HK-2 (cell line): ENCODE results near the gene FAM90A1.
"Not testable (repeated sequence)": the region's sequence is repeated elsewhere in the genome, so short reads cannot be mapped to it uniquely, and the experiment has no call there.

ENCODE experiments used
- DNase-seq: peaks from one replicate; pipeline ENCODE4 v3.0.0-alpha.2; 2018; ENCODE audit not compliant: unreplicated experiment

FAM90A1 gene

DNA sequence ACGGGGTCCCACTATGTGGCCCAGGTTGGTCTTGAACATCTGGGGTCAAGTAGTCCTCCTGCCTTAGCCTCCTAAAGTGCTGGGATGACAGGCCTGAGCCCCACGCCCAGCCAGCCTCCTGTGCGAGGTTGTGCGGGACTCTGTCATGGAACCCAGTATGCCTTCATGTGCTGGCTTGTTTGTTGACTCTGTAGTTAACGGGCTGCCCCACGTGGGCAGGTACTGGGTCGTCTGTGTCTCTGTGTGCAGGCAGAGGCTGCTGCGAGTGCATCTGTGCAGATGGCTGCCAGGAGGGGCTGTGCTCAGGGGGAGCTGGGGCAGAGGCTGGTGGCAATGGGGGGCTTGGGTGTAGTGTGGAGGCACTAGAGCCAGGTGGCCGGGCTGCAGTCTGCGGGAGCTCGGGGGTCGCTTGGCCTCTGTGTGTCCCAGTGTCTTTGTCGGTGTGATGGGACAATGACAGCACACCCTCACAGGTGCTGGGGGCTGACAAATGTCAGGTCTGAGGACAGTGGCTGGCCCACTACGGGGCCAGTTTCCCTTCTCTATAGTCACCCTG lies 6.0 kb upstream of the FAM90A1 start:
- DNase-seq, result not testable (repeated sequence)

DNA sequence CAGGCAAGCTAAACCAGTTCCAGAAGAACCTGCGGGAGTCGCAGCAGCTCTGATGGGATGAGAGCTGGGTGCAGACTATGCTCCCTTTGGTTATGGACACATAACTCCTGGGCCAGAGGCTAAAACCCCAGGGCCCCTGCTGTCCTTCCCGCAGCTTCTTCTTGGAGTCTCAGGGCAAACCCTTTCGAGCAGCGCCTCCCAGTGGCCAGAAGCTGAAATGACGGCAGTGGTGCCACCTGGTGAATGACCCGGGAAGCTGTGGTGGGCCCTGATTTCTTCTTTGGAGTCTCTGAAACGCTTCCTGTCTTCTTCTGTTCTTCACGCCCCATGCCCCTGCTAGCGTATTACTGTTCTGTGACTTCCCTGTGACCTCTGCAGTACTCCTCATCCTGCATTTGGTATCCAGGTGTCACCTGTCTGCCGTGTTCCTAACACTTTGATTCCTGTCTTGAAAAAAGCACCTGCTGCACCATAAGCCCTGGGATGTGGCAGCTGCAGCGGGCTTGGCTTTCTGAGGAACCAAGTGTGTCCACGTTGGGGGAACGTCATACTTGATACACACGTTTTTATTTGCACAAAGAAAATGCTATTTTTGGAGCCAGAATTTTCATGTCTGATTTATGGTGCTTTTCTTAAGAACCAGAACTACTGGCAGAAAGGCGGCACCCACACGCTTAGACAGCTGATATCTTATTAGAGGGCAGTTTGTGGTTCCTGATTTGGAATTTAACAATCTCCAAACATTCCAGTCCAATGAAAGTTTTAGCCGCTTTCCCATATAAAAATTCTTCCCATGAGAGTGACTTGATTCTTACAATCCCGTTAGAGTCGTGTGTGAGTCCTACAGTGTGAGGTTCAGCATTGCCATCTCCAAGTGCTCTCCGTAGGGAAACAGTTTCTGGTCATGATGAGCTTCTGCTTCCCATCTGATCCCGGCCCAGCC lies 4.5 kb upstream of the FAM90A1 start:
- peak; percentile 44 for DNase-seq

DNA sequence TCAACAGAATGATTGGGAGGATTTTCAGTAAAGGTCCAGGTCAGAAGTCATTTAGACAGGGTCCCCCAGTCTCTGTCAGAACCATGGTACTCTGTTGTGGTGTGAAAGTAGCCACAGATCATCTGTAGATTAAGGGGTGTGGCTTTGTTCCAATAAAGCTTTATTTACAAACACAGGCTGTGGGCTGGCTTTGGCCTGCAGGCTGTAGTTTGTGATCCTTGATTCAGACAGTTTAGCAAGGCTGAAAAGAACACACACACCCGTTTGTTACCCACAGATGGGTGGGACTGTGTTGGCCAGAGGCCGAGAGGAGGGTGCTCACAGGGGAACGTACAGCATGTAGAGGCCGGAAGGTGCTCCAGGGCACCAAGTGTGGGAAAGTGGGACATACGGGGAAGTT lies 3.6 kb upstream of the FAM90A1 start:
- DNase-seq, result not testable (repeated sequence)

DNA sequence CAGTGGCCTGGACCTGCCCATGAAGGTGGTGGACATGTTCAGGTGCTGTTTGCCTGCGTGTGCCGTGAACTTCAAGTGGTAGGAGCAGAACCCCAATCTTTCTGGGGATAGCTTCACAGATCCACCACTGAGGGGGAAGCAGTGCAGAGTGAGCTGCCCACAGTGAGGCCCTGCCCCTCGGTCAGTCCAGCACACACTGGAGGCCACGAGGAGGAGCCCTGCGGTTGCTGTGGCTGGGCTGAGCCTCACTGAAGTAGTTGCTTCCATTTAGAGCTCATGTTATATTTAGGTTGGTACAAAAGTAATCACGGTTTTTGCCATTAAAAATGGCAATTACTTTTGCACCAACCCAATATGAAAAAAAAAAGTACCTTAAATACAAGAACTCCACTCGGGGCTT lies 2.1 kb upstream of the FAM90A1 start:
- DNase-seq, result not testable (repeated sequence)

DNA sequence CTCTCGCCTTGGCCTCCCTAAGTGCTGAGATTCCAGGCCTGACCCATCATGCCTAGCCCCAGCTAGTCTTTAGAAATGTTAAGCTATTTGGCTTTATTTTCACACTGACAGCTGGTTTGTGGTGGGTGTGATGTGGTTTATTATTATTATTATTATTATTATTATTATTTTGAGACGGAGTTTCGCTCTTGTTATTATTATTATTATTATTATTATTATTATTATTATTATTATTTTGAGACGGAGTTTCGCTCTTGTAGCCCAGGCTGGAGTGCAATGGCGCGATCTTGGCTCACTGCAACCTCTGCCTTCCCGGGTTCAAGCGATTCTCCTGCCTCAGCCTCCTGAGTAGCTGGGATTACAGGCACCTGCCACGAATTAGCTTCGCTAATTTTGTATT lies 1.2 kb upstream of the FAM90A1 start:
- DNase-seq, result not testable (repeated sequence)

DNA sequence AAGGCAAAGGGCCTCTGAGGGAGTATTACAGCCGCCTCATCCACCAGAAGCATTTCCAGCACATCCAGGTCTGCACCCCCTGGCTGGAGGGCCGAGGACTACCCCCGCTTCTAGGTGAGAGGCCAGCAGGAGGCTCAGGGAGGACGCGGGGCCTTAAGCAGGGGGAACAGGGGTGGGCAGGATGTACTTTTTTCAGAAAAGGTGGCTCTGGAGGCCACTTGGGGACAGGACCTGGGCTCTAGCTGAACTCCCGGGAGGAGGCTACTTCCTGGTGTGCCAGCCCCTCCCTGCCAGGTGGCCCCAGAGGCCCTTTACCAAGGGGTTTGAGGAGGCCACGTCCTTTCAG lies 287 bp upstream of the FAM90A1 start:
- not testable (repeated sequence) for DNase-seq

DNA sequence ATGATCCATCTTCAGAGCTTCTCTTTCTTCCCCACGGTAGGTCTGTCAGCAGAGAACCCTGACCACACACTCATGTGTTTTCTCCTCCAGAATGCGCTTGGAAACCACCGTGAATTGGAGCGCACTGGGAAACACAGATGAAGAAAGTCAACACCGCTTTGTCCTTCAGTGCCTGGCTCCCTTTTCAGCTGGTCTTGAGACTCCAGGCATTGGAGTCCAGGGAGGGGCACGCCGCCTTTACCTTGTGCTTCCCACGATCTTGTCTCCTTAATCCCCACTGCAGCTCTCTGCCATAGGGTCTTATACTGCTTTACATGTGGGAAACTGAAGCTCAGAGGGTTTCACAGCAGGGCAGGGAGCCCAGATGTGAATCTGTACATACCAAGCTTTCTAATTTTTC lies 1.1 kb downstream of the FAM90A1 start:
- DNase-seq, result no peak

DNA sequence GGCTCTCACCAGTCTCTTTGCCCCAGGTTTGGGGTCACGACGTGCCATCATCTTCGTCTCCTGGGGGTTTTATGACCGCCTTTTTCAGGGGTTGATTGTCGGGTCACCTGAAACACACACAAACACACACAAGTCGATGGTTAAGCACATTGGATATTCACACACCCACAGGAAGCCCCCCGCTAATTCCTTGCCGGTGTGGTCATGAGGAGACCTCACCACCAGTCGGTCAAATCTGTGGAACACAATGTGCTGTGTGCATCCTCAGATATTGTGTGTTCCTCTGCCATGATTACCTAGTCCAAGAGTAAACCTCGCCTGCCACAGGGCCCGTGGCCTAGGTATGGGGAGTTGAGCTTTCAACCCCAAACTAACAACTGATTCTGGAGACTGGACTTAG lies 2.6 kb downstream of the FAM90A1 start:
- not testable (repeated sequence) for DNase-seq

DNA sequence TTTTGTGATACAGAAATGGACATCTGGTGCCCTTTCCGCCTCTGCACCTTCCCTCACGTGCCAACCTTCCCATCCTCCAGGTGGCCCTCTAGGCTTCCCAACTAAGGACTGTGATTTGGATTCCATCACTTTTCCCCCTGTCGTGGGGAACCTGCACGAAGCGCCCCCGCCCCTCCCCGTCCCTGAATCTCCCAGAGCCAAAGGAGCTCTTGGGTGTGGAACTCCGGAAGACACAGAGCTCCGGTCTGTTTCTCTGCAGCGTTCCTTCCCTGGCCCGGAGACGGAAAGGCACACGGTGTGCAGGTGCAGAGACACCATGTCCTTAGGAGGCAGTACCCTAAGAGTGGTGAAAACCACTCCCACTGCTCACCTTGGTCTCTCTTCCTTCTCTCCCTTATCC lies 3.8 kb downstream of the FAM90A1 start:
- not testable (repeated sequence) for DNase-seq

DNA sequence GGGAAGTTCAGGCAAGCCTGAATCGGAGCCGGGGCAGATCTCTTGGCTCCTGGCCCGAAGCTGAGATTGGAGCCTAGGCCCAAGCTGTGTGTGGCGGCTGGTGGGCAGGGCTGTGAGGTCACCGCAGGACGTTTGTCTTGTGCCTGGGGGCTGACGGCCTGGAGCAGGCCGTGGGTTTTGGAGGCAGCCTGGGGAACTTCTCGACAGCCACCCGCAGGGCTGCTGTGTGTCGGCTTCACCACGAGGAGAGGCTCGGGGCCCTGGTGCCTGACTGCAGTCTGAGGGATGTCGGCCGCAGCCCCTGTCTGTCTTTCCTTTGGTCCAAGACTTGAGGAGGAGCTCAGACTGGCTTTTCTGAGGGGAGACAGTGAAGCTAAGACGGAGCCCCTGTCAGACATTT lies 5.1 kb downstream of the FAM90A1 start:
- not testable (repeated sequence) for DNase-seq

DNA sequence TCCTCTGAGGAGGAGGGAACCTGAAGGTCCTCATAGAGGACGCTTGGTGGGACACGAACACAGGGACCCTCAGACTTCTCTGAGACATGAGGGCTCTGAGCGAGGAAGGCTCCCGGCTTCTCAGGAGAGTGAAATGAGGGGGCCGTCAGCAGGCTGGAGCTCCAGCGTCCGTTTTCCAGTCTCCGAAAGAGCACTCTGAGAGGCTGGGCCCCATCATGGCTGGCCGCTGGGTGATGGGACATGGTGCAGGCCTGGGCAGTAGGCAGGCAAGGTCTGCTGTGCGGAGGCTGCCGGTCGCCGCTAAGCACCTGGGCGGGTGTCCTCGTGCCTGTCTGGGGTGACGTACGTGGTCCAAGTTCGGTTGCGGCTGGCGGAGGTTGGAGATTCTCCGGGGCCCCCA lies 5.6 kb downstream of the FAM90A1 start:
- not testable (repeated sequence) for DNase-seq

DNA sequence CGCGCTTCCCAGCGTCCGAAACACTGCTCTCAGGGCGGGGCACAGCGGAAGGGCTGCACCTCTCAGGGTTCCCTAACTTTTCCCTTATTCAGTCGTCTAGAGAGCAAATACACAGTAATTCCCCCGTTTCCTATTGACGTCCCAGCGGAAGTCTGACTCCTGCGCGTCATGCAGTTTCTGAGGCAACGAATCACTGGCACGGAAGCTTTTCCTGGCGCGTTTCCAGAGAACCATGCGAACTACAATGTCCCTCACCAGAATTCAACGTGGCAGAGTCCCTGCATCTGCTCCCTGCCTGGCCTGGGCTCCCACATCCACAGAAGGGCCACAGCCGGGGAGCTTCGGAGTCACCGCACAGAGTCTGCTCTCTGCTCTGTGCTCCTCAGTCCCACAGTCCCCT lies 6.0 kb downstream of the FAM90A1 start:
- DNase-seq, result not testable (repeated sequence)

DNA sequence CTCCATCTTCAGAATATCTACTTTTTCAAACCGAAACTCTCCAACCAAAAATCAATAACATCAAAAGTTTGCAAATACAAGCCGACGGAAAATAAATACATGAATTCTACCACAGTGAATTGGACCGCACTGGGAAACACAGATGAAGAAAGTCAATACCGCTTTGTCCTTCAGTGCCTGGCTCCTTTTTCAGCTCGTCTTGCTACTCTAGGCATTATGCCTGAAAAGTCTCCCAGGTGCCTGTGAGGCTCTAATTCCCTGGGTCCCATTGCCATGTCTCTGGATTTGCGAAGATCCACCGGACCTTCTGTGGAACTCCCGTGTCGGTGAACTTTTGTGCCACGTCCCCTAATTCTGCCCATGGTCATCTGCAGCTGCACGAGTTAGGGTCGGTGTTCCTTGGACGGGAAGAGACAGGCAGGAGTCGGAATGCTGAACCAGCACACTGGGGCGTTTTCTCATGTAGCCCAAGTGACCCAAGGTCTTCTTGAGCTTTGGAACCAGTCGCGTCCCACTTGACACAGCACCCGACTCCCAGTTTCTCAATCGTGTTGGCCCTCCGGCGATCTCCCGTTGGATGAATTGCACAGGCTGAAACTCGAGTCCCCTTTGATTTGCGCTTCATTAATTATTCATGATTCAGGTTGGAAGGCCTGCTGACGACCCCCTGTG lies 8.6 kb downstream of the FAM90A1 start:
- not testable (repeated sequence) for DNase-seq

DNA sequence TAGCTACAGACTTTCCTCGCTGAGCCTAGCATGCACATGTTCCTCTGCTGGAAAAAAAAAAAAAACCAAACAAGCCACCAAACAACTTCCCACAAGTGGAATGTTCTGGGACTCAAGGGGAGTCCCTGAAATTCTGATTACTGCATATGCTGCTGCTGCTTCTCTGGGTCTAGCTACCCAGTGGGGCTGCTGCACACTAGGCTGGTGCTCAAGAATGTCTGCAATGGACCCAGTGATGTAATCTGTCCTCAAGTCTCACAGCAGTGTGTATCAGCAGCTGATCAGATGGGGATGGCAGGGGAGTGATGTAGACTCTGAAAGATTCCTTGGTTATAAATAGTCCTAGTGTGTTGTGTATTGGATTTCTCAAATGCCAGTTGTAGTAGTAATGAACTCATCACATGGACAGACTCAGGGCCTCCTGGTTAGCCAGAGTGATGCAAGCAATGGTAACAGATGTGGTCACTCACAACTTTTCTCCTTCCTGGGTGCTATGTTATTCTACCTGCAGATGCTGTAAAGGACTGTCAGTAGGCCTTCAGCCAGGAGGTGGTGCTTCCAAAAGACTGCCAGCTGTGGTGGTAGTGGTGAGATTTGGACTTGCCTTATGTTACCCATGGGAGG lies 29.6 kb downstream of the FAM90A1 start:
- DNase-seq, result not testable (repeated sequence)

DNA sequence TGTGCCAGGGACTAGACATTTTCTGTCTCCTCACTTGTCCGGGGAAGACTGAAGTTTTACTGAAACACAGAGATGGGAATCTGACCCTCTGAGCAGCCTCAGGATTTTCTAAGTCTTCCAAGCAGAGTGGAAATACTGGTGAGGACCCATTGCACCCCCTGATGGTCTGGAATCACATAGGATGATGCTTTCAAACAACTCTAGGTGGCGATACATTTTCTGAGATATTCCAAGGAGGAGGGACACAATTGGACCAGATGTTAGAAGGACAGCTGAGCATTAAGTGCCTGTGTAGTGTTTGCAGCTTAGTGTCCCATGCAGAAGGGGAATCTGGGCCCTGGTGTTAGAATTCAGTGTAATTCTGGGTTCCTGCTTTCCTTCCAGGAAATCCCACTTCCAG lies 39.3 kb downstream of the FAM90A1 start:
- DNase-seq, result not testable (repeated sequence)

DNA sequence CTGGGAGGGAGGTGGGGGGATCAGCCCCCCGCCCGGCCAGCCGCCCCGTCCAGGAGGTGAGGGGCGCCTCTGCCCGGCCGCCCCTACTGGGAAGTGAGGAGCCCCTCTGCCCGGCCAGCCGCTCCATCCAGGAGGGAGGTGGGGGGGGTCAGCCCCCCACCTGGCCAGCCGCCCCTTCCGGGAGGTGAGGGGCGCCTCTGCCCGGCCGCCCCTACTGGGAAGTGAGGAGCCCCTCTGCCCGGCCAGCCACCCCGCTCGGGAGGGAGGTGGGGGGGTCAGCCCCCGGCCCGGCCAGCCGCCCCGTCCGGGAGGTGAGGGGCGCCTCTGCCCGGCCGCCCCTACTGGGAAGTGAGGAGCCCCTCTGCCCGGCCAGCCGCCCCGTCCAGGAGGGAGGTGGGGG lies 43.2 kb downstream of the FAM90A1 start:
- DNase-seq, result not testable (repeated sequence)

DNA sequence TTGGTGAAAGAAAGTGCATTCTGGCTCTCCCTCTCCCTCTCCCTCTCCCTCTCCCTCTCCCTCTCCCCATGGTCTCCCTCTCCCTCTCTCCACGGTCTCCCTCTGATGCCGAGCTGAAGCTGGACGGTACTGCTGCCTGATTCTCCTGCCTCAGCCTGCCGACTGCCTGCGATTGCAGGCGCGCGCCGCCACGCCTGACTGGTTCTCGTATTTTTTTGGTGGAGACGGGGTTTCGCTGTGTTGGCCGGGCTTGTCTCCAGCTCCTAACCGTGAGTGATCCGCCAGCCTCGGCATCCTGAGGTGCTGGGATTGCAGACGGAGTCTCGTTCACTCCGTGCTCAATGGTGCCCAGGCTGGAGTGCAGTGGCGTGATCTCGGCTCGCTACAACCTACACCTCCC lies 44.1 kb downstream of the FAM90A1 start:
- not testable (repeated sequence) for DNase-seq

DNA sequence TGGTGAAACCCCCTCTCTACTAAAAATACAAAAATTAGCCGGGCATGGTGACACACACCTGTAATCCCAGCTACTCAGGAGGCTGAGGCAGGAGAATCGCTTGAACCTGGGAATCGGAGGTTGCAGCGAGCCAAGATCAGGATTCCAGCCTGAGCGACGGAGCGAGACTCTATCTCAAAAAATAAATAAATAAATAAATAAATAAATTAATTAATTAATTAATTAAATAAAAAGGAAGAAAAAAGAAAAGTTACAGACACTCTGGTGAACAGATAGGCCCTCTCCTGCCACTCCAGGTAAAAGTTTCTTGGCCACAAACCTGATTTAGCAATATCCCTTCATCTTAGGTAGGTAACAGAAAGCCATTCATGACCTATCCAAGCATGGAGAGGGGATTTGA lies 44.5 kb downstream of the FAM90A1 start:
- DNase-seq, result not testable (repeated sequence)

DNA sequence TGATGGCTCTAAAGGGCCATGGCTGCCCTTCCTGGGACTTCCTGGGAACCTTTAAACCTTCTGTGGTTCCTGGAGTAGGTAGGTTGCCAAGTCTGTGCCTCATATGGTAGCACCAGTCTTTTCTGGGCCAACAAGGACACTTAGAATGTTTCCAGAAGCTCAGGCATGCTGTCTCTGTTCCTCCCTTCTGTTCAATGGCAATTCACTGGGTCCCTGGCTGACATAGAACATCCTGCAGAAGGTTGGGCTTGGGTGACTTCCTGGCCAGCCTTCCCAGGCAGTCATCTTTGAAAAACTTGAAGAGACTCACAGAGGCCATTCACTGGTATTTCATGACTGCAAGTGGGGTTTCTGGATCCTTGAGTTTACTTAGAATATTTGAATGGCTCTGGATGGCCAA lies 46.1 kb downstream of the FAM90A1 start:
- not testable (repeated sequence) for DNase-seq

DNA sequence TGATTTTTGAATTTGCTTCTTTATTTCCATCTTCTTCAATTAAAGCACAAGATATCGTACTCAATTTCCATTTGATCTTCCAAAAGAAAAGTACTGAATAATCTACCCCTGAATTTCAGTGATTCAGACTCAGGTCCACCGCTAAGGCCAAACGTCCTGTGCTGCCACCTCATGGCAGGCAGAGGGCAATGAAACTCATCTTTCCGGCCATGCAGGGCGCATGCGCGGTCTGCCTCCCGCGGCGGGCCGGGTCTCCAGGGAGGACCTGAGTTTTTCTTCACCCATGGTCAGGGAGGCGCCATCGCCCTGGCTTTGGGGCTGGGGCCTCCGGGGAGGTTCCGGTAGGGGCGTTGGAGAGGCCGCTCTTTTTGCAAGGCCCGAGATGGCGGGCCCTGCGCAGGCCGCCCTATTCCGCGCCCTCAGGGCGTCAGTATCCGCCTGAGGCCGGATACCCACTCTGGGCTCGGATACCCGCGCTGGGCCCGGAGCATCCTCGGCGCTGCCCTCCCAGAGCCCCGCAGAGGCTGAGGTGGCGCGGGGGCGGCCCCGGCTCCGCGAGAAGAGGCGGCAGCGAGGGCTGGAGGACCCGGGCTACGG lies 47.3 kb downstream of the FAM90A1 start:
- DNase-seq, result peak; percentile 71

DNA sequence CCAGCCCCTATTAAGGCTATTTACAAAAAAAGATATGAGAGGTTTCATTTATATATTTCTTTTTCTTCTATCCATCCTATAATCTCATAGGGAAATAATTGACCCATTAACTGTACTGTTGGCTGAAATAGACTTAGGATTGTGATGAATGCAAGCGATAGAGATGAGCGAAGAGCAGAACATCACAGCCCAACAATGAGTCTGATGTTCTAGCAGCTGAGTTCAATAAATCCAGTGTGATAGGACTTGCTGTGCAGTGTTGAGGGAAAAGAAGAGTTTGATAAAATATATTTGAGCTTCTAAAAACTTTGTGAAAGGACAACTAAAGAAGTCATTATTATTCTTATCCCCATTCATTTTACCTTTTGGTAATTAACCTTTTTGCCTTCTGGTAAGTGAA lies 54.5 kb downstream of the FAM90A1 start:
- not testable (repeated sequence) for DNase-seq
